GM23338 (cell line): ENCODE results near the gene DLG5. TPM values are rescaled to one million over a fixed set of nuclear protein-coding genes. Genes with fewer than 3 reads are reported as not detected.
A peak's percentile ranks its signal among the peaks of the same experiment; 100 is the strongest.

Experiments used
- ATAC-seq: fragments of 200-7000 bp; cut with Tn5 transposase; 3 replicates; pipeline ENCODE4 v1.9.1; 2020
- DNase-seq: peaks from one replicate; pipeline ENCODE4 v3.0.0-alpha.2; 2015; ENCODE audit warnings: low spot score
- H2AFZ ChIP-seq: fragments of 200-600 bp; sonication (generic); 2 replicates; pipeline ENCODE4 v1.8.0; 2016; ENCODE audit warnings: antibody characterized with exemption, mild to moderate bottlenecking, moderate library complexity
- H3F3A ChIP-seq: fragments of 200-600 bp; sonication (generic); replicated peaks from 2 replicates; pipeline ENCODE4 v1.8.0; 2017; ENCODE audit warnings: antibody characterized with exemption, mixed run types, low read depth
- H3K27ac ChIP-seq: fragments of 200-600 bp; sonication (generic); 2 replicates; pipeline ENCODE4 v1.6.1; 2016; ENCODE audit warnings: low read depth
- H3K27me3 ChIP-seq: fragments of 200-600 bp; sonication (generic); 2 replicates; pipeline ENCODE4 v1.8.0; 2016; ENCODE audit warnings: mild to moderate bottlenecking, mixed run types, moderate library complexity; ENCODE audit not compliant: insufficient read depth
- H3K36me3 ChIP-seq: fragments of 200-600 bp; sonication (generic); 2 replicates; pipeline ENCODE4 v1.8.0; 2016; ENCODE audit warnings: mild to moderate bottlenecking; ENCODE audit not compliant: insufficient read depth
- H3K4me1 ChIP-seq: fragments of 200-600 bp; sonication (generic); 2 replicates; pipeline ENCODE4 v1.8.0; 2016; ENCODE audit warnings: mild to moderate bottlenecking, moderate library complexity; ENCODE audit not compliant: insufficient read depth
- H3K4me2 ChIP-seq: fragments of 200-600 bp; sonication (generic); 2 replicates; pipeline ENCODE4 v1.7.1; 2017; ENCODE audit warnings: mixed run types
- H3K4me3 ChIP-seq: fragments of 200-600 bp; sonication (generic); 2 replicates; pipeline ENCODE4 v1.6.1; 2016; ENCODE audit warnings: mixed run types
- H3K79me2 ChIP-seq: fragments of 200-600 bp; sonication (generic); replicated peaks from 2 replicates; pipeline ENCODE4 v1.8.0; 2017; ENCODE audit warnings: mild to moderate bottlenecking; ENCODE audit not compliant: insufficient read depth
- H3K9me2 ChIP-seq: fragments of 200-600 bp; sonication (generic); 2 replicates; pipeline ENCODE4 v1.8.0; 2017; ENCODE audit not compliant: insufficient read depth
- H4K20me1 ChIP-seq: fragments of 200-600 bp; sonication (generic); replicated peaks from 2 replicates; pipeline ENCODE4 v1.8.0; 2017; ENCODE audit warnings: mild to moderate bottlenecking; ENCODE audit not compliant: insufficient read depth
- H3K27ac Mint-ChIP-seq: 2 replicates; pipeline ENCODE4 v1.8.0; 2020; ENCODE audit warnings: inconsistent platforms, mild to moderate bottlenecking, moderate library complexity, mixed read lengths
- H3K27me3 Mint-ChIP-seq: 3 replicates; pipeline ENCODE4 v1.8.0; 2022; ENCODE audit warnings: low read depth, mild to moderate bottlenecking, moderate library complexity, mixed read lengths, inconsistent platforms; ENCODE audit not compliant: insufficient read depth, poor library complexity
- H3K36me3 Mint-ChIP-seq: 3 replicates; pipeline ENCODE4 v1.8.0; 2021; ENCODE audit warnings: low read depth, mild to moderate bottlenecking, inconsistent platforms, moderate library complexity, mixed read lengths
- H3K4me1 Mint-ChIP-seq: 3 replicates; pipeline ENCODE4 v1.8.0; 2020; ENCODE audit warnings: mild to moderate bottlenecking, inconsistent platforms, mixed read lengths
- H3K4me3 Mint-ChIP-seq: 3 replicates; pipeline ENCODE4 v1.8.0; 2021; ENCODE audit warnings: moderate library complexity, mild to moderate bottlenecking, inconsistent platforms, mixed read lengths
- H3K9me3 Mint-ChIP-seq: 3 replicates; pipeline ENCODE4 v1.8.0; 2020; ENCODE audit warnings: moderate library complexity, mild to moderate bottlenecking, inconsistent platforms, mixed read lengths
- CREB1 ChIP-seq: fragments of 250-450 bp; sonication (Bioruptor Pico); IDR thresholded peaks from 2 replicates; pipeline ENCODE4 v1.5.0; 2020; ENCODE audit warnings: low read depth, mild to moderate bottlenecking, moderate library complexity
- CTCF ChIP-seq, 2 experiments: fragments of 200-600 bp in 1 of 2; sonication (generic) in 1 of 2; conservative IDR thresholded peaks; 2 replicates each; pipeline versions ENCODE4 v1.5.1 to v1.6.1; 2016 to 2017; ENCODE audit warnings: antibody characterized with exemption in 2 of 2, low read depth in 2 of 2, mild to moderate bottlenecking in 2 of 2, moderate library complexity in 1 of 2
- ETS1 ChIP-seq: IDR thresholded peaks from 2 replicates; pipeline ENCODE4 v1.6.1; 2016; ENCODE audit warnings: antibody characterized with exemption
- EZH2 ChIP-seq: fragments of 200-600 bp; sonication (generic); IDR thresholded peaks from one replicate; pipeline ENCODE4 v1.8.0; 2017; ENCODE audit warnings: antibody characterized with exemption, mild to moderate bottlenecking, low read depth; ENCODE audit not compliant: unreplicated experiment
- EZH2phosphoT487 ChIP-seq: fragments of 200-600 bp; sonication (generic); IDR thresholded peaks from one replicate; pipeline ENCODE4 v1.8.1; 2018; ENCODE audit warnings: antibody characterized with exemption; ENCODE audit not compliant: unreplicated experiment
- JUNB ChIP-seq: IDR thresholded peaks from one replicate; pipeline ENCODE4 v1.6.1; 2016; ENCODE audit warnings: antibody characterized with exemption; ENCODE audit not compliant: unreplicated experiment
- NANOG ChIP-seq: IDR thresholded peaks from 2 replicates; pipeline ENCODE4 v1.6.1; 2016; ENCODE audit warnings: antibody characterized with exemption, borderline replicate concordance
- POLR2AphosphoS5 ChIP-seq: IDR thresholded peaks from 2 replicates; pipeline ENCODE4 v1.6.1; 2016; ENCODE audit warnings: antibody characterized with exemption, low read depth
- REST ChIP-seq: IDR thresholded peaks from one replicate; pipeline ENCODE4 v1.6.1; 2018; ENCODE audit warnings: antibody characterized with exemption; ENCODE audit not compliant: unreplicated experiment
- STAT1 ChIP-seq: IDR thresholded peaks from one replicate; pipeline ENCODE4 v1.6.1; 2016; ENCODE audit warnings: antibody characterized with exemption; ENCODE audit not compliant: unreplicated experiment
- ZNF114 ChIP-seq: fragments of 250-450 bp; sonication (Bioruptor Pico); IDR thresholded peaks from 2 replicates; pipeline ENCODE4 v1.5.0; 2020; ENCODE audit warnings: mild to moderate bottlenecking, moderate library complexity
- ZNF331 ChIP-seq: fragments of 250-450 bp; sonication (Bioruptor Pico); IDR thresholded peaks from 2 replicates; pipeline ENCODE4 v1.5.0; 2020; ENCODE audit warnings: low read depth, mild to moderate bottlenecking, moderate library complexity
- ZNF462 ChIP-seq: fragments of 250-450 bp; sonication (Bioruptor Pico); IDR thresholded peaks from 2 replicates; pipeline ENCODE4 v1.5.0; 2020; ENCODE audit warnings: mild to moderate bottlenecking, moderate library complexity
- polyA plus RNA-seq: library from polyadenylated mRNA; unstranded; fragments of >200 nt; fragmentation: Nextera tagmentation; extraction: Ambion mirVana; gene quantifications from 2 replicates; pipeline ENCODE4 v1.2.1, GENCODE V29; 2016
- total RNA-seq: library from RNA; depleted of rRNA; stranded (reverse); fragments of >200 nt; shearing (Covaris generic); gene quantifications from 2 replicates; pipeline ENCODE4 v1.2.3, GENCODE V29; 2014

DLG5 gene
- total and polyA plus RNA-seq, 2 experiments from 2014 or later, result 7.4 to 66.6 TPM

- 0 out of 2 replicates have a peak, but pooled peaks cover 9% of the 10 kb centered on the region for H3F3A ChIP-seq
- no peak for TF ChIP-seq ZNF114
- TF ChIP-seq ZNF462 (CRISPR knock-in tag), result no peak
- TF ChIP-seq CTCF (conservative IDR thresholded peaks at IDR 0.05; ENCODE audit: low read depth in 2 of 2), result no peak
- TF ChIP-seq NANOG, result no peak
- no peak for TF ChIP-seq REST
- TF ChIP-seq ETS1, result no peak
- no peak for TF ChIP-seq STAT1
- TF ChIP-seq JUNB, result no peak
- TF ChIP-seq POLR2AphosphoS5, result no peak
- no peak for TF ChIP-seq ZNF331
- TF ChIP-seq EZH2phosphoT487, result no peak
- no peak for TF ChIP-seq CREB1 (CRISPR knock-in tag)
- TF ChIP-seq EZH2, result no peak
- peaks cover 85% of the 10 kb centered on the region for H3K79me2 ChIP-seq
- peaks cover 48% of the 10 kb centered on the region for H3K4me1 ChIP-seq
- peak overlapping the region; percentile 34; the same call in 1 of the 2 replicates for H3K4me3 ChIP-seq
- Mint-ChIP-seq H3K4me1 (peaks cover 84% of the 10 kb centered on the region), H3K36me3 (no peaks in the 10 kb centered on the region; the same call in 2 of the 3 replicates), H3K9me3 (no peaks in the 10 kb centered on the region), H3K4me3 (peak overlapping the region; percentile 53), H3K27me3 (peaks cover 14% of the 10 kb centered on the region), H3K27ac (peak overlapping the region; percentile 94)
- ATAC-seq, result no peak
- H3K9me2 ChIP-seq, result no peaks in the 10 kb centered on the region
- no peaks in the 10 kb centered on the region; the same call in 1 of the 2 replicates for H4K20me1 ChIP-seq
- DNase-seq, result no peak
- no peak overlapping the region for H2AFZ ChIP-seq
- peak overlapping the region; percentile 89 for H3K27ac ChIP-seq
- H3K36me3 ChIP-seq, result no peaks in the 10 kb centered on the region
- H3K4me2 ChIP-seq, result peak overlapping the region; percentile 72
- H3K27me3 ChIP-seq, result no peaks in the 10 kb centered on the region
Observed at GRCh38 chr10:77888356-77888703, 38.2 kb downstream of the DLG5 start.
